PC-9 (cell line): ENCODE data around the gene MTMR3. TPM values are rescaled to one million over a fixed set of nuclear protein-coding genes. Genes with fewer than 3 reads are reported as not detected.

Experiments
- BruUV-seq: library from RNA; stranded (reverse); fragments of 400-500 nt; replicated peaks from 2 replicates; lab custom pipeline; 2021; lab: Mats Ljungman, UMichigan
- CTCF ChIA-PET: fragments of 300-600 bp; sonication (Branson Sonifier 250); formaldehyde crosslinking; loops from one replicate; lab custom pipeline; 2022; ENCODE audit warnings: antibody characterized with exemption; lab: Charles Lee
- POLR2A ChIA-PET: fragments of 300-600 bp; sonication (Branson Sonifier 250); formaldehyde crosslinking; loops from one replicate; lab custom pipeline; 2022; ENCODE audit warnings: antibody characterized with exemption; ENCODE audit not compliant: unreplicated experiment; lab: Charles Lee
- DNase-seq, 2 experiments: peaks; one replicate each; pipeline versions ENCODE4 v3.0.0 to v3.0.0-alpha.2; 2015 to 2022; ENCODE audit warnings: mixed read lengths in 1 of 2
- H2AFZ ChIP-seq: fragments of 200-600 bp; sonication (generic); 2 replicates; pipeline ENCODE4 v1.8.1; 2017; ENCODE audit warnings: antibody characterized with exemption
- H3F3A ChIP-seq: fragments of 200-600 bp; sonication (generic); 2 replicates; pipeline ENCODE4 v1.8.1; 2017; ENCODE audit warnings: antibody characterized with exemption, mild to moderate bottlenecking, low read depth; ENCODE audit not compliant: insufficient read depth
- H3K27ac ChIP-seq: fragments of 200-600 bp; sonication (generic); 2 replicates; pipeline ENCODE4 v1.6.1; 2016; ENCODE audit warnings: mixed run types
- H3K27me3 ChIP-seq: fragments of 200-600 bp; sonication (generic); 2 replicates; pipeline ENCODE4 v1.6.1; 2016; ENCODE audit warnings: low read depth, mixed run types; ENCODE audit not compliant: insufficient read depth
- H3K36me3 ChIP-seq: fragments of 200-600 bp; sonication (generic); 2 replicates; pipeline ENCODE4 v1.6.1; 2016; ENCODE audit warnings: low read depth, mixed run types
- H3K4me1 ChIP-seq: fragments of 200-600 bp; sonication (generic); replicated peaks from 2 replicates; pipeline ENCODE4 v1.6.1; 2016; ENCODE audit warnings: mixed run types; ENCODE audit not compliant: insufficient read depth
- H3K4me2 ChIP-seq: fragments of 200-600 bp; sonication (generic); 2 replicates; pipeline ENCODE4 v1.6.1; 2017; ENCODE audit warnings: mixed run types
- H3K4me3 ChIP-seq: fragments of 200-600 bp; sonication (generic); 2 replicates; pipeline ENCODE4 v1.6.1; 2016; ENCODE audit warnings: mixed run types
- H3K79me2 ChIP-seq: fragments of 200-600 bp; sonication (generic); 2 replicates; pipeline ENCODE4 v1.6.1; 2017; ENCODE audit warnings: low read depth, mixed run types
- H3K9me2 ChIP-seq: fragments of 200-600 bp; sonication (generic); 2 replicates; pipeline ENCODE4 v1.8.1; 2017; ENCODE audit warnings: mild to moderate bottlenecking; ENCODE audit not compliant: insufficient read depth
- H3K9me3 ChIP-seq: fragments of 200-600 bp; sonication (generic); 2 replicates; pipeline ENCODE4 v1.8.1; 2016; ENCODE audit warnings: low read depth; ENCODE audit not compliant: insufficient read depth
- H4K20me1 ChIP-seq: fragments of 200-600 bp; sonication (generic); 2 replicates; pipeline ENCODE4 v1.8.1; 2017; ENCODE audit not compliant: insufficient read depth
- CTCF ChIP-seq: fragments of 200-600 bp; sonication (generic); conservative IDR thresholded peaks from 2 replicates; pipeline ENCODE4 v1.6.1; 2017; ENCODE audit warnings: mixed run types, antibody characterized with exemption, mild to moderate bottlenecking, moderate library complexity
- EZH2 ChIP-seq: fragments of 200-600 bp; sonication (generic); IDR thresholded peaks from 2 replicates; pipeline ENCODE4 v1.8.0; 2017; ENCODE audit warnings: antibody characterized with exemption, low read depth
- intact Hi-C: fragments of 100-400 bp; cut with micrococcal nuclease; formaldehyde crosslinking; loops from one replicate; pipeline ENCODE4 v1.10.0; 2022; ENCODE audit not compliant: unreplicated experiment
- total RNA-seq: library from RNA; stranded (reverse); gene quantifications from 2 replicates; pipeline ENCODE4 v1.2.3, GENCODE V29; 2021

Gene MTMR3
- total RNA-seq, 1 experiment from 2014 or later, result 28.1 TPM

- no peak overlapping the region for H3K4me3 ChIP-seq
- intact Hi-C loops, result no loop called here
- BruUV-seq, result no TSS peak
Measured at GRCh38 chr22:30010789-30011405, 127.9 kb downstream of the MTMR3 start.

GRCh38 chr22:30013201-30013600 is 130.2 kb downstream of the MTMR3 start:
- Histone ChIP-seq H3K4me1 (no peaks in the 10 kb centered on the region), H3K27ac (no peak overlapping the region), H3K27me3 (no peaks in the 10 kb centered on the region), H3K4me3 (no peak overlapping the region), H4K20me1 (no peaks in the 10 kb centered on the region), H3K9me3 (no peaks in the 10 kb centered on the region), H3K4me2 (no peak overlapping the region), H3F3A (no peaks in the 10 kb centered on the region), H3K79me2 (no peaks in the 10 kb centered on the region), H3K36me3 (no peaks in the 10 kb centered on the region), H2AFZ (no peak overlapping the region), H3K9me2 (no peaks in the 10 kb centered on the region)
- ChIA-PET POLR2A (interaction anchor here (0.6 kb wide), 1 partner anchor 318 kb away, joined by 20 read pairs; no protein-coding TSS in a partner anchor), CTCF (interaction anchor here (1.2 kb wide), 1 partner anchor 11 kb away, joined by 8 read pairs; no protein-coding TSS in a partner anchor)
- intact Hi-C loops, result no loop called here
- BruUV-seq, result no TSS peak
- DNase-seq, result no peak
- TF ChIP-seq EZH2 (no peak), CTCF (no peak)

More at GRCh38 chr22:30010789-30011405, 127.9 kb downstream of the MTMR3 start:
- no peaks in the 10 kb centered on the region for H4K20me1 ChIP-seq
- ChIA-PET POLR2A (no interaction called here), CTCF (no interaction called here)
- no peak for TF ChIP-seq CTCF
- no peak for TF ChIP-seq EZH2
- H3K79me2 ChIP-seq, result no peaks in the 10 kb centered on the region
- H3K9me2 ChIP-seq, result no peaks in the 10 kb centered on the region
- H2AFZ ChIP-seq, result no peak overlapping the region
- no peaks in the 10 kb centered on the region for H3K4me1 ChIP-seq
- no peak overlapping the region for H3K27ac ChIP-seq
- no peaks in the 10 kb centered on the region for H3K27me3 ChIP-seq
- DNase-seq, result no peak
- no peaks in the 10 kb centered on the region for H3K9me3 ChIP-seq
- H3K36me3 ChIP-seq, result no peaks in the 10 kb centered on the region
- H3K4me2 ChIP-seq, result no peak overlapping the region
- no peaks in the 10 kb centered on the region for H3F3A ChIP-seq

GRCh38 chr22:30014244-30014643 is 131.3 kb downstream of the MTMR3 start:
- TF ChIP-seq CTCF (no peak), EZH2 (no peak)
- Histone ChIP-seq H3K9me3 (no peaks in the 10 kb centered on the region), H3K36me3 (peaks cover 4% of the 10 kb centered on the region; the same call in 1 of the 2 replicates), H3K79me2 (no peaks in the 10 kb centered on the region), H3K4me1 (no peaks in the 10 kb centered on the region), H3K9me2 (no peaks in the 10 kb centered on the region), H3K27me3 (no peaks in the 10 kb centered on the region), H4K20me1 (no peaks in the 10 kb centered on the region), H3K27ac (no peak overlapping the region), H3F3A (no peaks in the 10 kb centered on the region), H3K4me2 (no peak overlapping the region), H2AFZ (no peak overlapping the region), H3K4me3 (no peak overlapping the region)
- ChIA-PET CTCF (no interaction called here), POLR2A (no interaction called here)
- BruUV-seq, result no TSS peak
- DNase-seq, result no peak
- intact Hi-C loops, result no loop called here
